CD14-positive monocyte (primary cell): ENCODE results near the gene ASRGL1. TPM values are rescaled to one million over a fixed set of nuclear protein-coding genes. Genes with fewer than 3 reads are reported as not detected.

ENCODE experiments used
- DNase-seq, 3 donors: peaks; one replicate each; pipeline ENCODE4 v3.0.0-alpha.2; 2011 to 2022
- H2AFZ ChIP-seq: 2 replicates; pipeline ENCODE4 v1.6.0; 2012; ENCODE audit warnings: mild to moderate bottlenecking, low read depth, low read length, inconsistent platforms; ENCODE audit not compliant: insufficient read depth, poor library complexity, severe bottlenecking
- H3K27ac ChIP-seq, 2 donors: 1 replicate in 1 of 2; 2 replicates in 1 of 2; pipeline ENCODE4 v1.5.1; 2012 to 2013; ENCODE audit warnings: low read length in 2 of 2, control low read depth in 1 of 2, inconsistent platforms in 1 of 2, low read depth in 1 of 2, mild to moderate bottlenecking in 1 of 2
- H3K27me3 ChIP-seq, 2 donors: one replicate each; pipeline versions ENCODE4 v1.6.0 to v1.6.1; 2011 to 2013; ENCODE audit warnings: low read length in 2 of 2; ENCODE audit not compliant: control insufficient read depth in 2 of 2, insufficient read depth in 2 of 2
- H3K36me3 ChIP-seq, 2 donors: replicated peaks in 1 of 2; 1 replicate in 1 of 2; 2 replicates in 1 of 2; pipeline versions ENCODE4 v1.5.1 to v1.6.1; 2012 to 2013; ENCODE audit warnings: low read length in 2 of 2, control low read depth in 1 of 2, inconsistent platforms in 1 of 2, mild to moderate bottlenecking in 1 of 2; ENCODE audit not compliant: insufficient read depth in 2 of 2, control insufficient read depth in 1 of 2
- H3K4me1 ChIP-seq, 2 donors: 1 replicate in 1 of 2; 2 replicates in 1 of 2; pipeline versions ENCODE4 v1.5.1 to v1.6.1; 2012 to 2013; ENCODE audit warnings: low read length in 2 of 2, control low read depth in 1 of 2, inconsistent platforms in 1 of 2, mild to moderate bottlenecking in 1 of 2, moderate library complexity in 1 of 2; ENCODE audit not compliant: insufficient read depth in 2 of 2, control insufficient read depth in 1 of 2
- H3K4me2 ChIP-seq: replicated peaks from 2 replicates; pipeline ENCODE3; 2012; ENCODE audit warnings: low read length, moderate library complexity, mild to moderate bottlenecking; ENCODE audit not compliant: poor library complexity, severe bottlenecking; ENCODE audit errors: extremely low read depth
- H3K4me3 ChIP-seq, 3 experiments: fragments of 200-600 bp in 1 of 3; sonication (generic) in 1 of 3; replicated peaks in 1 of 3; 1 replicate in 2 of 3; 2 replicates in 1 of 3; pipeline ENCODE4 v1.5.1; 2011 to 2013; ENCODE audit warnings: low read length in 3 of 3, mild to moderate bottlenecking in 3 of 3, control low read depth in 2 of 3, low read depth in 2 of 3, inconsistent platforms in 1 of 3, moderate library complexity in 1 of 3
- H3K79me2 ChIP-seq: 2 replicates; pipeline ENCODE4 v1.6.0; 2012; ENCODE audit warnings: mild to moderate bottlenecking, control low read depth, inconsistent platforms, low read length, moderate library complexity; ENCODE audit not compliant: insufficient read depth
- H3K9ac ChIP-seq: 2 replicates; pipeline ENCODE4 v1.6.0; 2017; ENCODE audit warnings: low read length, mild to moderate bottlenecking; ENCODE audit not compliant: insufficient read depth, poor library complexity, severe bottlenecking
- H3K9me3 ChIP-seq, 2 donors: replicated peaks in 1 of 2; 1 replicate in 1 of 2; 2 replicates in 1 of 2; pipeline versions ENCODE4 v1.5.1 to v1.6.1; 2012 to 2013; ENCODE audit warnings: low read length in 2 of 2, control low read depth in 1 of 2; ENCODE audit not compliant: control insufficient read depth in 1 of 2, insufficient read depth in 1 of 2
- H4K20me1 ChIP-seq: 2 replicates; pipeline ENCODE4 v1.6.0; 2012; ENCODE audit warnings: mild to moderate bottlenecking, low read length, control low read depth, moderate library complexity; ENCODE audit not compliant: insufficient read depth
- H3K27ac Mint-ChIP-seq, 7 donors: one replicate each; pipeline ENCODE4 v1.8.0; 2020; ENCODE audit warnings: mild to moderate bottlenecking in 7 of 7, mixed read lengths in 7 of 7, moderate library complexity in 6 of 7, inconsistent platforms in 2 of 7
- H3K27me3 Mint-ChIP-seq, 3 donors: one replicate each; pipeline ENCODE4 v1.8.0; 2021 to 2022; ENCODE audit warnings: low read depth in 3 of 3, mild to moderate bottlenecking in 3 of 3, mixed read lengths in 3 of 3, moderate library complexity in 3 of 3, inconsistent platforms in 1 of 3
- H3K36me3 Mint-ChIP-seq, 2 donors: one replicate each; pipeline ENCODE4 v1.8.0; 2020; ENCODE audit warnings: mixed read lengths in 2 of 2, inconsistent platforms in 1 of 2, mild to moderate bottlenecking in 1 of 2
- H3K4me1 Mint-ChIP-seq: one replicate; pipeline ENCODE4 v1.8.0; 2020; ENCODE audit warnings: mild to moderate bottlenecking, mixed read lengths
- H3K4me3 Mint-ChIP-seq, 2 donors: one replicate each; pipeline ENCODE4 v1.8.0; 2020; ENCODE audit warnings: mild to moderate bottlenecking in 2 of 2, mixed read lengths in 2 of 2, moderate library complexity in 1 of 2
- H3K9me3 Mint-ChIP-seq, 7 donors: one replicate each; pipeline ENCODE4 v1.8.0; 2020 to 2022; ENCODE audit warnings: mixed read lengths in 7 of 7, mild to moderate bottlenecking in 6 of 7, moderate library complexity in 6 of 7, inconsistent platforms in 2 of 7
- CTCF ChIP-seq: fragments of 200-600 bp; IDR thresholded peaks from one replicate; pipeline ENCODE4 v1.8.0; 2022; ENCODE audit warnings: antibody characterized with exemption, mild to moderate bottlenecking
- WGBS: methylation state at CpG from one replicate; pipeline ENCODE4 v1.1.5; 2013; ENCODE audit warnings: missing lambda C conversion rate; ENCODE audit not compliant: insufficient coverage; 5-methylcytosine and 5-hydroxymethylcytosine counted together
- intact Hi-C, 2 donors: fragments of 100-400 bp; cut with micrococcal nuclease; formaldehyde crosslinking; loops; one replicate each; pipeline versions ENCODE4 v1.15.0 to v1.15.1; 2023
- polyA plus RNA-seq, 3 donors: library from polyadenylated mRNA; depleted of rRNA in 1 of 3; unstranded in 2 of 3; stranded (reverse) in 1 of 3; fragments of 300-500 nt in 2 of 3; fragments of >200 nt in 1 of 3; fragmentation: Illumina TruSeq in 2 of 3; gene quantifications; 1 replicate in 2 of 3; 2 replicates in 1 of 3; pipeline ENCODE4 v1.2.3, GENCODE V29; 2012 to 2021

ASRGL1 gene
- polyA plus RNA-seq, 3 donors: 22.3 to 57.8 (median 50.6) TPM

GRCh38 chr11:62401811-62402210, 64.6 kb downstream of the ASRGL1 start:
- H3K4me3 ChIP-seq: peak overlapping the region in 1 of 3 experiments; percentile 56
- H3K79me2 ChIP-seq: no peaks in the 10 kb centered on the region
- Mint-ChIP-seq H3K27ac (peak overlapping the region in 6 of 7 donors; percentile 13 to 76 (median 39)), H3K9me3 (peaks cover 0 to 2% (median 0%) of the 10 kb centered on the region in 7 donors), H3K4me1 (peaks cover 39% of the 10 kb centered on the region), H3K27me3 (peaks cover 0 to 4% (median 1%) of the 10 kb centered on the region in 3 donors), H3K4me3 (peak overlapping the region; percentile 60 to 87), H3K36me3 (peaks cover 2 to 6% of the 10 kb centered on the region in 2 donors)
- no peaks in the 10 kb centered on the region for H3K36me3 ChIP-seq
- H3K9ac ChIP-seq: peak overlapping the region; percentile 31
- no peaks in the 10 kb centered on the region for H4K20me1 ChIP-seq
- no peak for DNase-seq
- peak overlapping the region; percentile 76 for H2AFZ ChIP-seq
- H3K4me1 ChIP-seq: peaks cover 23 to 33% of the 10 kb centered on the region in 2 donors
- no peaks in the 10 kb centered on the region for H3K27me3 ChIP-seq
- WGBS: 48% methylated on average over 3 of the region's 7 CpGs
- intact Hi-C loops: no loop called here
- no peaks in the 10 kb centered on the region for H3K9me3 ChIP-seq
- peak overlapping the region; percentile 52 for H3K4me2 ChIP-seq
- peak overlapping the region in 1 of 2 donors; percentile 10 for H3K27ac ChIP-seq
- no peak for TF ChIP-seq CTCF

- H4K20me1 ChIP-seq: no peaks in the 10 kb centered on the region
- Mint-ChIP-seq H3K27ac (peak overlapping the region in 6 of 7 donors; percentile 6 to 76 (median 39)), H3K9me3 (peaks cover 0 to 2% (median 0%) of the 10 kb centered on the region in 7 donors), H3K36me3 (peaks cover 2 to 6% of the 10 kb centered on the region in 2 donors), H3K27me3 (peaks cover 0 to 3% (median 1%) of the 10 kb centered on the region in 3 donors), H3K4me1 (peaks cover 38% of the 10 kb centered on the region), H3K4me3 (peak overlapping the region; percentile 60 to 87)
- no peak for TF ChIP-seq CTCF
- H3K4me1 ChIP-seq: peaks cover 23 to 33% of the 10 kb centered on the region in 2 donors
- peak overlapping the region in 1 of 2 donors; percentile 10 for H3K27ac ChIP-seq
- H3K79me2 ChIP-seq: no peaks in the 10 kb centered on the region
- H3K9ac ChIP-seq: peak overlapping the region; percentile 31
- H2AFZ ChIP-seq: peak overlapping the region; percentile 76
- no peaks in the 10 kb centered on the region for H3K36me3 ChIP-seq
- DNase-seq: peak; percentile 39 to 53 (median 46)
- no peaks in the 10 kb centered on the region for H3K9me3 ChIP-seq
- H3K27me3 ChIP-seq: no peaks in the 10 kb centered on the region
- peak overlapping the region in 1 of 3 experiments; percentile 56 for H3K4me3 ChIP-seq
- intact Hi-C loops: no loop called here
- H3K4me2 ChIP-seq: peak overlapping the region; percentile 52
- 5% methylated on average over 12 of the region's 15 CpGs for WGBS
Observed at GRCh38 chr11:62402226-62402959, 65.1 kb downstream of the ASRGL1 start.
